Measurements from ENCODE around the gene PDK3.

Gene PDK3

DNA sequence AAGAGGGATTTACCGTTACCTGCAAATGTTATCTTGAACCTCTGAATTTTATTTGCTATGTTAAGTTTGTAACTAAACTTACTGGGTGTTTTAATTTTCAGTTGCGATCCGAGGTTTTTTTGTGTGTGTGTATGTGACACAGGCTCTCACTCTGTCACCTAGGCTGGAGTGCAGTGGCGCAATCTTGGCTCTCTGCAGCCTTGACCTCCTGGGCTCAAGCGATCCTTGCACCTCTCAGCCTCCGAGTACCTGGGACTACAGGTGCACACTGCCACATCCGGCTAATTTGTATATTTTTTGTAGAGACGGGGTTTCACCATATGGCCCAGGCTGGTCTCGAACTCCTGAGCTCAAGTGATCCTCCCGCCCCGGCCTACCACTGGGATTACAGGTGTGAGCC, 18.5 kb downstream of the PDK3 start:
- no peak for DNase-seq

DNA sequence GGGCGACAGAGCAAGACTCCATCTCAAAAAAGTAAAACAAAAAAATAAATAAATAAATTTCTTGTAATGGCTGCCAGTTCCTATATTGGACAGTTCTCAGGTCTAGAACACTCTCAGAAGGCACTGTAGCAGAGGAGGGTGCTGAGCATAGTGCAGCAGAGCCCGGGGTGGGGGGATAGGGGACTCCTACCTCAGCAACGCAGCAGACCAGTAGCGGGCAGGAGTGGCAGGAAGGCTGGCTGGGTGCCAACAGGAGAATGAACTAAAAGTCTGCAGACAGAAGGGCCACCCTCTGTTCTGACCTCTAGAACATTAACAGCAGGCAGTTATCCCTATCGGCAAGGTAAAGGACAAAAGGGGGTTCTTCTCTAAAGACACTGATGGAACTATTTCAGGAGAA, 20.2 kb downstream of the PDK3 start:
- no peak for DNase-seq

DNA sequence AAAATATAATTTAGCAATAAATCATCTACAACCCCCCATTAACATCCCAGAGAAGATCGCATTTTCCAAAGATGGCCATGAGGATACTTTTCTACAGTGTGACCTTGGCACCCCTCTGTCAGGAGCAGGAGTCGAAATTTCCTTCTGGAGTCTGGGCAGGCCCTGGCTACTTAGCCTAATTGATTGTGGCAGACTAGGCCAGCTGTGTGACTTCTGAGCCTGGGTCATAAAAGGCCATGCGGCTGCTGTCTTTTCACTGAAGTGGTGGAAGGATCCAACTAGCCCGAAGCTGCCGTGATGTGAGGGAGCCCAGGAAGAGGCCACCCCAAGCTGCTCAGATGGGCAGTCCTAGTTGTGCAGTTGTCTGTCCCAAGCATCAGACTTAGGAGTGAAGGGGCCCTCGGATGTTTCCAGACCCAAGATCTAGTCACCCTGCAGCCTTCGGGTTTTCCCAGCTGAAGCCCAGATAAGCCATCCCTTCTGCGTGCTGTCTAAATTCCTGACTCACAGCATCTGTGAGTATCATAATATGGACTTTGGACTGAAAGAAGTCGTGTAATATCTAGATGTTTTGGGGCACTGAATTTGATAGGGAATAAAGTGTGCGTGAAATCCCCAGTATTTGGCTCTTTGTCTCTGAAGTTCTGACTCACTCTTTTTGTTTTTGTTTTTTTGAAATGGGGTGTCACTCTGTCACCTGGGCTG, 21.0 kb downstream of the PDK3 start:
- no peak for DNase-seq

DNA sequence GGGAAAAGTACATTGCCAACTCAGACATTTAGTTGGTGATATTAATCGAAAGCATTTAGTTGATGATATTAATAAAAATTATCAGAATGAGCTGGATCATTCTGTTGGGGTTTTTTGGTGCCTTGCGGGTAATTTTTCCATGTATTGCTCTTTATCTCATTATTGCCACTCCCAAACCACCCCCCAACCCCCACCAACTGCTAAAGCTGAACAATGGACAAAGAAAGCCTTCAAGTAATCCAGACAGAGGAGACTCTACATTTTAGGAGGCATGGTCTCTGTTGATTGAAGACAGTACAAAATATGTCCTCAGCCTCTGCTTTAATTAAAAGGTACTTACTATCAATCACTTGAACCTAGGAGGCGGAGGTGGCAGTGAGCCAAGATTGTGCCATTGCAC, 22.5 kb downstream of the PDK3 start:
- DNase-seq = no peak

DNA sequence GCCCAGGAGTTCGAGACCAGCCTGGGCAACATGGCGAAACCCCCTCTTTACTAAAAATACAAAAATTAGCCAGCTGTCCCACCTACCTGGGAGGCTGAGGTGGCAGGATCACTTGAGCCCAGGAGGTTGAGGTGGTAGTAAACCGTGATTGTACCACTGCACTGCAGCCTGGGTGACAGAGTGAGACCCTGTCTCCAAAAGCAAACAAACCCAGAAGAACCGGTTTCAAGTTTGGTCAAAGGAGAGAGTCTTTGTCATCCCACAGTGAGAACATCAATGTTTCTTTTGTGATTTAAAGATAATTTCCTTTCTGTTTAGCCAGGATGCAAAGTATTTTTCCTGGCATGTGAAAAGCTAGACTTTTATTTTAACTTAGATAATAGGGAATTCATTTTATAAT, 26.7 kb downstream of the PDK3 start:
- DNase-seq = no peak

DNA sequence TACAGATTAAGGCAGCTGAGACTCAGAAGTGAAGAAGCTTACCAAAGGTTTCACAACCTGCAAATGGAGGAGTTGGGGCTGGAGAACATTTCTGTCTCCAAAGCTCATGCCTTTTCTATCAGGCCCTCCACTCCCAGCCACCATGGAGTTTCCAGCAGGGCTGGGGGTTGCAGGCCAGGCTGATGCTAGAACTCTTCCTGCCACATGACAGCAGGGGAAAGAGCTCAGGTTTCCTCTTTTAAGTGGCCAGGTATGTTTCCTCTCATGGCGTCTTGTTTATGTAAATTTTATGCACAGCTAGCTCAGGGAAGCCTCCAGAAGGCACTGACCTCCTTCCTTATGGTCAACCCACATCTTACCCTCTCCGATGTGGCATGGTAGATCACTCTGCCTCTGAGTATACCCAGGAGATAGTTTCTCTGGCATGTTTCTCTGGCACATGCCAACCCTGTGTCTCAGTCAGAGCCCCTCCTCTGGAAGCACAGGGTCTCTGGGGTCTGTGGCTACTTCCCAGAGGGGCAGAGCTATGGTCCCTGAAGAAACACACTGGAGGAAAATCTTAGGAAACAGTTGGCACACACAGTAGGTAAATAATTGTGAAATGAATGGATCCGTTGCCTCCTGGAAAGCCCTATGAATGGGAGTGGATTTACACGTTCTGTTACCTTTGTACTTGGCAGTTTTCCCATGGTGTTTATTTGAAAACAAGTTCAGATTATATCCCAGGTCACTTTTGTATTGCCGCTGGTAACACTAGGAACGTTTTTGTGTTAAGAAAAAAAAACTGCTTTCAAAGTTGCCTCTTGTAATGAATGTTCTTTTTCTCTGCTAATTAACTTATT, 28.9 kb downstream of the PDK3 start:
- no peak for DNase-seq

DNA sequence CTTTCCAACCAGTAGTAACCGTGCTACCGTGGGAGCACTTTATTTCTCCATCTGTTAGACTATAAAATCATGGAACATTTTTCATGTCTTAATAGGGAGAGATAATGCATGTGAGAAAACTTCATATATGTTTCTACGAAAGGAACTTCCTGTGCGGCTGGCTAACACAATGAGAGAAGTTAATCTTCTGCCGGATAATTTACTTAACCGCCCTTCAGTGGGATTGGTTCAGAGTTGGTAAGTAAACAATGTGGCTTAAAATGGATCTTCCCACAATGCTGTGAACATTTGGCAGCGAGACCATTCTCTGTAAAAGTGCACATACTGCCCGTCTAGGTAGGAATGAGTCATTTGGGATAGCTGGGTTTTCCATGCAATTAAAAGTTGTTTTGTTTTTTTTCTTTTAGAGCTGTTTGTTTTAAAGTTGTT, 29.6 kb downstream of the PDK3 start:
- DNase-seq = peak; percentile 48

DNA sequence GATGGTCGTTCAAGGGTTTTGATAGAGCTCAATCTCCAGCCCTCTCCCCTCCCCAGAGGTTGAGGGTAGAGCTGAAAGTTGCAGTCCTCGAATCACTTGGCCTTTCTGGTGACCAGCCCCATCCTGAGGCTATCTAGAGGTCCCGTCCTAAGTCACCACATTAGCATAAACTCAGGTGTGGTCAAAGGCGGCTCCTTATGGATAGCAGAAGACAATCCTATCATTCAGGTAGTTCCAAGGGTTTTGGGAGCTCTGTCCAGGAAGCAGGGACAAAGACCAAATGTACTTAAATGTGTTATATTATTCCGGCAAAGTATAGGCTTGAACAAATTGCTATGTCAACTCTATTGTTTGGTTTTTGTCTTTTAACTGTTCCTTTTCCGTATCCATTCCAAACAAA, 30.6 kb downstream of the PDK3 start:
- DNase-seq = no peak

DNA sequence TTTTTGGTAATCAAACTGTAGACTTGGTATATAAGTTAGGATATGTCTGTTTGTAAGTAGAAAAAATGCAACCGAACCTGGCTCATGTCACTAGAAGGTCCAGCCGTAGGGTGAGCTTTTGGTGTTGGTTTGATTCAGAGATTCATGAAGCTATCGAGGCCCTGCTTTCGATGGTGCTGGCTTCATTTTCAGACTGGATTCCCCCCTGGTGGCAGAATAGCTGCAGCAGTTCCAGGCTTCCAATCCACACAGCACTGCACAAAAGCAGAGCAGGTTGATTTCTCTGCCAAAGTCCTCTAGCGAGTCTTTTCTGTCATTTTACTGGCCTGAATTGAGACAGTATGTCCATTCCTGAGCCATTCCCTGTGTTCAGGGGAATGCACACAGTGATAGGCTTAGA, 33.1 kb downstream of the PDK3 start:
- no peak for DNase-seq

DNA sequence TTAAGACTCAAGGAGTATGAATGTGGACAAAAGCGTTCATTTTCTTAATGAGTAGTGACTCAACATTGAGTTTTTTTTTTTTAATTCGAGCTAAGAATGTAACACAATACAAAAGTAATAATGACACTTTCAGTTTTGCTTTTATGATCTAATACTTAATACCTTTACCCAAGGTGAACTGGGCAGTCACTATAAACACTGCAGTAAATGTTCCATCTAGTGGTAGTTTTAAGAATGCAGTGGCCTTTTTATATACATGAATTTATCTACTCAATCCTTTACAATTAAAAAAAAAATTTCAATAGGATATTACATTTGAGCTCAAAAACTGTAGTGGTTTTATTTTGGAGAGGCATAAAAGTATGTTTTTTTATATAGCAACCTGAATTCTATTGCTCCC, 33.9 kb downstream of the PDK3 start:
- no peak for DNase-seq

DNA sequence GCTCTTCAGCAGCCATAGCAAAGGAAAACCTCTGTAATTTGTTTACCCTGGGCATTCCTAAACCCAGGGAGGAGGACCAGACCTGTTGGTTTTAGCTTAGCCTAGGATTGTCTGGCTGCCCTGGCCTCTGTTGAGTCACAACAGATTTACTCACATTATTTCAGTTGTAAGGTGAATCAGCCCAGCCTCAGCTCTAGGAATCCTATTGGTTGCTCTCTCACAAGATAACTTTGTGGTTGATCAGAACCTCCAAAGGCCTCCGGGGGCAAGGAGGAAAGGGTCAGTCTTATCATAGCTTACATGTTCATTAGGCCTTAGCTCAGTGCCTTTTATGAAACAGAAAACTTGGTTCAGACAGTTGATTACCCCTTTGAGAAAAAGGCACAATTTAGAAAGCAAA, 41.0 kb downstream of the PDK3 start:
- DNase-seq = no peak

DNA sequence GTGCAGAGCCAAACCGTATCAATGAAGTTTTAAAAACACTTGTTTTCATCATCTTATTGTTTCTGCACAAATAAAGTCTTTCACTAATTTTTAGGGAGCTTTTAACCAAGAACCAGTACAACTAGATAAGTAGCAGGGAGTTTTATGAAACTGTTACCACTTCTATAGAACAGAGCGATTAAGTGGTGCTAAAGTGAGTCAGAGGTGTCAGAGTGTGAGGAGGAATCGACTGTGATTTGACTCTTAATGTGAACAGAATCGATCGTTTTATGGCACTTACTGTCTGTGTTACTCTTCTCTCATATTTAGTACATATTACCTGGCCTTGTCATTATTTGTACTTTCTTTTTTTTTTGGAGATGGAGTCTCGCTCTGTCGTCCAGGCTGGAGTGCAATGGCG, 43.3 kb downstream of the PDK3 start:
- no peak for DNase-seq

DNA sequence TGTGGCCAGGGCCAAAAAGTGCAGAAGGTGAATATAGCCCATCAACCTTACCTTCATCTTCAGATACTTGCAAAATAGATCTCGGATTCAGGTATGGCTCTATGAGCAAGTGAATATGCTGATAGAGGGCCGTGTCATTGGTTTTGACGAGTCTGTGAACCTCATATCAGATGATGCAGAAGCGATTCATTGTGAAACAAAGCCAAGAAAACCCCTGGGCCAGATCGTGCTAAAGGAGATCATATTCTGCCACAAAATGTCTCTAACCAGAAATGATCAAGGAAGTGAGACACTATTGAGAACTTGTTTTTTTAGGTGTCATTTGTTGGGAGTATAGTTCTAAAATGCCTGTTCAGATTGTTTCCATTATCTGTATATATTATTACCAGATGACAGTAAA, 48.3 kb downstream of the PDK3 start:
- no peak for DNase-seq

DNA sequence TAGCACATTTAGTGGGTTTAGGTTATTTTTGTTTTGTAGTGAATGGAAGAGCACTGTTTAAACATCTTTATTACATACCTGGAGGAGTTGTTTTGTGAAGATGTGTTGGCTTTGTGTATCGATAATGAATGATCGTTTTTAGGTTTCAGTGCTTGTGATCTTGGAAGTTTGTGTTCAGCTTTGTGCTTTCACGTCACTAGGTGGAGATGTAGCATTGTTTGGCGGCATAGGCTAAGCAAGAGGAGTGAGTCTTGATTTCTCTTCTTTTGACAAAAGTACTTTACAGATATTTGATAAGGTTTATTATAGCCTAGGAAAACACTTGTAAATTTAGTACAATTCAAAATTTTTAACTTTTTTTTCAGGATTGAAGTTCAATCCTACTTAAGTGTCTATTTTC, 50.4 kb downstream of the PDK3 start:
- no peak for DNase-seq

DNA sequence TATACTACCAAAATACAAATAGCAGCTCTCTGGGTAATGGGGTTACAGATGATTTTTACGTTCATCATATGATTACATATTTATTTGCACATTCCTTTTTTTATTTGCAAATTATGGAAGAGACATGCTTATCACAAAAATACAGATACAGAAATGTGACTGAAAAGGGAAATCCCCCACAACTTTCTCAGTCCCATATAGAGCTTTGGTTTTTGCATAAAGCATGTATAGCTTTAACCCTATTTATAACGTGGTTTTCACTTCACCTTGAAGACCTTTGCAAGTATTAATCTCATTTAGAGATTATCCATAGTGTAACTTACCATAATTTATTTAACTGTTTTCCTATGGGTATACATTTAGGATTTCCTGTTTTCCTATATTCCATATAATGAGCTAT, 55.4 kb downstream of the PDK3 start:
- no peak for DNase-seq

DNA sequence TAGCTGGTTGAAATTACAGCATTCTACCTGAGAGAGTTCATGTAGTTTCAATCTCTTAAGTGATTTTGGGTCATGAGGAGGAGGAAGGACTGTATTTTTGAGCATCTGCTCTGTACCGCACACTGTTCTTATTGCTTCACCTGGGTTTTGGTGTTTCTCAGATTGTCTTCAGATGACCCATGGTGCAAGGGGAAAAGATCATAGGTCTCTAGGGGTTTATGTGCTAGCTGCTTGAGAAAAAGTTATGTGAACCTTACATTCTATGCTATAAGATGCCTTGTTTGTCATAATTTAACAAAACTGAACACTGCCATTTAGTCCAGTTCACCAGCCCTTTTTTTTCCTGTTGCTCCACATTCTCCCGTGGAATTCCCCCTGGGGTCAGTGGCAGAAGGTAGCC, 60.4 kb downstream of the PDK3 start:
- DNase-seq = no peak

DNA sequence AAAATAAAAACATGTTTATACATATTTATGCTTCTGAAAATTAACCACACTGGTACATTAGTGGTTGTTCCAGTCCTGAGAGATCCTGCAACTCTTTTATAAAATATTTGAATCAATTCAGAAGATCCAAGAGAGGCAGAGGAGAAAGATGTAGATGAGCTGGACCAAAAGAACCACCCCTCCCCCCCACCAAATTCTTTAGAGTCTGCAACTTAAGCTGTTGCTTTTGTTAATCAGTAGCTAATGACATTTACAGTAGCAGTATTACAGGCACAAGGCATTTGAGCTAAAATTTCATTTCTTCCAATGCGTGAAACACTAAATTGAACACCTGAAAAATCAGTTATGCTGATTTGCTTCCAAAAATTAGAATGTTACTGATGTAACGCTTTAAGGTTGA, 61.5 kb downstream of the PDK3 start:
- no peak for DNase-seq

DNA sequence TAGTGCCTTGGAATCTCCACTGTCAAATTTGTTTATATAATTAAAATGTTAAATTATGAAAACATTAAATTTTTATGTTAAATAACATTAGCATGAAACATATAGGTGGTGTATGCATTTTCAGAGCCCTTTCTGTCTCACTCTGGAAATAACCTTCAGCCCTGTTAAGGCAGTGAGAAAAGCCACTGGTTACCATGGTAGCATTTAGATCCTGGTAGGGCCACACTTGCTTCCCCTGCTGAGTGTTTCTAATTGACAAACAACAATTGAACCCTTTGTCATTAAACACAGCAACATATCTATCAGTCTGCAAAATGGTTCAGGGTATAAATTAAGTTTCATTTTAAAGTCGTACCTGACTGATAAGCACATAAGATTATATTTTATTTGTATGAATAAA, 63.5 kb downstream of the PDK3 start:
- no peak for DNase-seq

DNA sequence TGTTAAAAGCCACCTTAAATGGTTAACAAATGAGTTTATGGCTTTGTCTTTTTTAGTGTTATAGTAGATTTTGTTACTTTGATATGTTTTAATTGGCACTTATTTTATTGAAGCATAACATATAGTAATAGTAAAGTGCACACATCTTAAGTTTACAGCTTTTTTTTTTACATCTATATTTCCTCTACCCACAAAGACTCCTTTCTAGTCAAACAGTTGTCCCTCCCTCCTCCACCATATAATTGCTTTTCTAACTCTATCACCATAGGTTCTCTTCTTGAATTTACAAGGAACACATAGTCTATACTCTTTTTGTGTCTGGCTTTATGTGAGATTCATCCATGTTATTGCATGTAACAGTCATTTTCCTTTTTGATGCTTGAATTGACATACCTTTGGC, 71.5 kb downstream of the PDK3 start:
- no peak for DNase-seq

DNA sequence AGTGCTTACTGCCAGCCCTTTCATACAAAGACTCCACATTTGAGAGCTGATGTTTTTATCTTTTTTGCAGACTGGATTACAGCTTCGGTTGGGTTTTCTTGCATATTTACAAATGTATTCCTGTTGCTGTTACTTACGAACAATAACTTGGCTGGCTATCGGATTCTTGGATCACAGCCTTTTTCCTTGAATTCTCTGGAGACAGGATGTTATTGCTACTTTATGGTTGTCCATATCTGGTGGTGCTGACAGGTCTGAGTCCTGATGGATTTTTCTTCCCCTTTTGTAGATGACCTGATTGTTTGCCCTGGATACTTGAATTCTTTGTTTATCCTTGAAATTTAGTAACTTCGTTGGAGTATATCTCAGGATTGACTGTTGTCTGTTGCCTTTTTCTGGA, 77.7 kb downstream of the PDK3 start:
- DNase-seq = no peak

DNA sequence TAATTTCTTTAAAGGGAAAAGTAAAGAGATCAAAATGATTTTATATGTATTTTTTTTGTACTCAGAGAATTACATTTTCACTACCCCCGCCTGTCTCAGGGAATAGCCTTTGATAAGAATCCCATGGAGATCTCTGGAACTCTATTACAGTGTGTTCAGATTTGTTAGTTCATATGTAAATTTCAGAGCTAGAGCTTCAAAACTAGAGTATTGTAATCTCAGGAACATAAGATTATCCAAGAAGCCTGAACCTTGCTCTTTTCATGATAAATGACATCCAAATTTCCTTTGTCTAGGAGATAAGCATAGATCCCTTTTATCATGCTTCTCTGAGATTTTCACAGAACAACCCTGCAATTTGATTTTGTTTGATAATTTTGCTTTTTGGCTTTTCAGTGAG, 82.9 kb downstream of the PDK3 start:
- no peak for DNase-seq

DNA sequence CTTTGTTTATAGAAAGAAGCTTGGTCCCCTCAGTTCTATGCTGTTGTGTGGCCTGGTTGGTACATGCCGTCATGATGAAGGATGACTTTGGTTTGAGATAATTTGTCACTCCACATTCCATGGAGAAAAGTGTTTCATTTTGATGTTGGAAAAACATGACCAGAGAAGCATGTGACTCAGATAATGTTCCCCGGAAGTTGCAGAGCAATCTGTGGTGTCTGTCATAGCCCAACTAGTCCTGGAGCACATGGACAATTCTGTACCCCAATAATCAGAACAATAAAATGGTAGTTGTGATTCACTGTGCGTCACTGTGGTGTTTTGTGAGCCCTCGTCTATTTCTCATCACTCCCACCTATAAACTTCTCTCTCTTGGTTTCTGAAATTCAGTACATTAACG, 85.1 kb downstream of the PDK3 start:
- DNase-seq = no peak

DNA sequence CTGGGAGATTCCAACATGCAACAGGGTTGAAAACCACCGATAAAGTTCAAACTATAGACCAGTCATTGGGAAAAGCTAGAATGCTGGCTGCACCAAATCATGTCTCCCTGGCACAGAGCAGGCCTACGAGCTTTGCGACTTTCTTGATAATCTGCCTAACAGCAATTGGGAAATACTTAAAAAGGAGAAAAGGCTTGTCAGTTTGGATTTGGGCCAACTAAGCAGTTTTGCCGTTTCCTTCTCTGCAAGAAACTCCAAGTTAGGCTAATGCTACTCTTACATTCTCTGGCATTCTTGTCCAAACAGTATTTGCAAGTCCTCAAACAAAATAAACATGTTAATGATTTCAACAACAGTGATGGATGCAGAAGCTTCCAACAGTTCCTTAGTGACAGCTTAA, 87.9 kb downstream of the PDK3 start:
- no peak for DNase-seq

DNA sequence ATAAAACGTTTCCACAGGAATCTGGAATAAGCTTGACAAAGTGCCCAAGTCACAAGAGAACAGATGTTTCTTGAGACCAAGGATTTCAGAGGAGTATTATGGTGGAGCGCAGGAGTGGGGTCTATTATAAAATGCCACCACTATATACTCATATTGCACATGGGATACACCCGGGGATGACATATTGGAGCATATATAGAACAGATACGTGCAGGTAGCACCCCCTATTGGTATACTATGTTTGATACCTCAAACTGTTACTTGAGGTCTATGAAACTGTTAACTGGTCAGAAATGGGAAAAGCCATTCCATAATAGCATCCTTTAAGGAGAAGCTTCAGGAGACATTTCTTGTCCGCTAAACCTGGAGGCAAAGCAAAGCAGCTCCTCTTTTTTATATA, 96.0 kb downstream of the PDK3 start:
- DNase-seq = peak; percentile 2

Measured in MV-4-11 (cell line).